ENCODE data around the gene FOXL2NB.

The FOXL2NB gene

DNA sequence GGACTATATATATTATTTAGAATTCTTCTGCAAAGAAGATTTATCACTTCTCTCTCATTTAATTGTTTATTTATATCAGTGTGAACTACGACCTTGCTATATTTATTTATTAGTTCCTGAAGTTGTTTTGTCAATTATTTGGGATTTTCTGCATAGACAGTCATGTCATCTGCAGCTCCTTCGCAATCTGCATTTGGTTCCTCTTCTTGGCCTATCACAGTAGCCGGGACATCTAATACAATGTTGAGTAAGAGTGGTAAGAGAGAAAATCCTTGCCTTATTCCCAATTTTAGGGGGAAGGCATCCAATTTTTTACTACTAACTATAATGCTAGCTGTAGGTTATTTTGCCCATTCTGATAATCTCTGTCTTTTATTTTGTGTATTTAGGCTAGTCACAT, 39.5 kb upstream of the FOXL2NB start:
- H3K4me2 ChIP-seq (ENCODE audit: insufficient read depth, low read length) = no peak overlapping the region
- H3K4me3 ChIP-seq (ENCODE audit: low read depth in 1 of 2, low read length in 2 of 2) = no peak overlapping the region
- no peaks in the 10 kb centered on the region for H3K27me3 ChIP-seq (ENCODE audit: insufficient read depth, low read length, poor library complexity)
- no peaks in the 10 kb centered on the region for H3K4me1 ChIP-seq (ENCODE audit: insufficient read depth, low read length)
- no peaks in the 10 kb centered on the region for H3K36me3 ChIP-seq (ENCODE audit: insufficient read depth, low read length)
- no peaks in the 10 kb centered on the region for H4K20me1 ChIP-seq (ENCODE audit: insufficient read depth, low read length)
- no peaks in the 10 kb centered on the region for H3K79me2 ChIP-seq (ENCODE audit: insufficient read depth, low read length)
- no peaks in the 10 kb centered on the region for H3K9me3 ChIP-seq (ENCODE audit: insufficient read depth, low read length, severe bottlenecking)
- no peak overlapping the region for H3K27ac ChIP-seq (ENCODE audit: low read length)
- TF ChIP-seq, protein P1, sequence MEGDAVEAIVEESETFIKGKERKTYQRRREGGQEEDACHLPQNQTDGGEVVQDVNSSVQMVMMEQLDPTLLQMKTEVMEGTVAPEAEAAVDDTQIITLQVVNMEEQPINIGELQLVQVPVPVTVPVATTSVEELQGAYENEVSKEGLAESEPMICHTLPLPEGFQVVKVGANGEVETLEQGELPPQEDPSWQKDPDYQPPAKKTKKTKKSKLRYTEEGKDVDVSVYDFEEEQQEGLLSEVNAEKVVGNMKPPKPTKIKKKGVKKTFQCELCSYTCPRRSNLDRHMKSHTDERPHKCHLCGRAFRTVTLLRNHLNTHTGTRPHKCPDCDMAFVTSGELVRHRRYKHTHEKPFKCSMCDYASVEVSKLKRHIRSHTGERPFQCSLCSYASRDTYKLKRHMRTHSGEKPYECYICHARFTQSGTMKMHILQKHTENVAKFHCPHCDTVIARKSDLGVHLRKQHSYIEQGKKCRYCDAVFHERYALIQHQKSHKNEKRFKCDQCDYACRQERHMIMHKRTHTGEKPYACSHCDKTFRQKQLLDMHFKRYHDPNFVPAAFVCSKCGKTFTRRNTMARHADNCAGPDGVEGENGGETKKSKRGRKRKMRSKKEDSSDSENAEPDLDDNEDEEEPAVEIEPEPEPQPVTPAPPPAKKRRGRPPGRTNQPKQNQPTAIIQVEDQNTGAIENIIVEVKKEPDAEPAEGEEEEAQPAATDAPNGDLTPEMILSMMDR (IDR thresholded peaks at IDR 0.05; ENCODE audit: borderline replicate concordance, extremely low read depth, low read length, poor library complexity, severe bottlenecking) = no peak
- no peak for TF ChIP-seq EZH2 (IDR thresholded peaks at IDR 0.05; ENCODE audit: borderline replicate concordance, low read depth, low read length, severe bottlenecking)
- H2AFZ ChIP-seq (ENCODE audit: low read depth, low read length) = no peak overlapping the region
- DNase-seq = no peak
- no peak overlapping the region for H3K9ac ChIP-seq (ENCODE audit: low read depth, low read length)
- ATAC-seq (ENCODE audit: insufficient read depth, low read depth) = no peak

DNA sequence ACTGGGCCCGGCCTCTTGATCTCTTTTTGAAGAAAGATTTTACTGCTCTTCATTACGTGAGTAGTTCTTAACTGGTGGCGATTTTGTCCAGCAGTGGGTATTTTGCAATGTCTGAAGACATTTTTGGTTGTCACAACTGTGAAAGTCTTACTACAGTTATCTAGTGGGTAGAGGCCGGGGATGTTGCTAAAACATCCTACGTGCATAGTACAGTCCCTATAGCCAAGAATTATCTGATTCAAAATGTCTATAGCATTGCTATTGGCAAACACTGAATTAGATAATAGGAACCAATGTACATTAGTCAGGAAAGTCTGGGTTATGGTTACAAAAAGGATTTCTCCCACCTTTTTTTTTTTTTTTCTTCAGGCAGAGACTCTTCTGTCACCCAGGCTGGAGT, 38.2 kb upstream of the FOXL2NB start:
- no peak for ATAC-seq (ENCODE audit: insufficient read depth, low read depth)
- no peak for TF ChIP-seq EZH2 (IDR thresholded peaks at IDR 0.05; ENCODE audit: borderline replicate concordance, low read depth, low read length, severe bottlenecking)
- TF ChIP-seq, protein P1 (IDR thresholded peaks at IDR 0.05; ENCODE audit: borderline replicate concordance, extremely low read depth, low read length, poor library complexity, severe bottlenecking) = no peak
- no peak for DNase-seq
- Histone ChIP-seq H3K9ac (ENCODE audit: low read depth, low read length) (no peak overlapping the region), H3K9me3 (ENCODE audit: insufficient read depth, low read length, severe bottlenecking) (no peaks in the 10 kb centered on the region), H3K27me3 (ENCODE audit: insufficient read depth, low read length, poor library complexity) (no peaks in the 10 kb centered on the region), H3K27ac (ENCODE audit: low read length) (no peak overlapping the region), H3K4me2 (ENCODE audit: insufficient read depth, low read length) (no peak overlapping the region), H4K20me1 (ENCODE audit: insufficient read depth, low read length) (no peaks in the 10 kb centered on the region), H2AFZ (ENCODE audit: low read depth, low read length) (no peak overlapping the region), H3K4me3 (ENCODE audit: low read depth in 1 of 2, low read length in 2 of 2) (no peak overlapping the region), H3K79me2 (ENCODE audit: insufficient read depth, low read length) (no peaks in the 10 kb centered on the region), H3K4me1 (ENCODE audit: insufficient read depth, low read length) (no peaks in the 10 kb centered on the region), H3K36me3 (ENCODE audit: insufficient read depth, low read length) (no peaks in the 10 kb centered on the region)

DNA sequence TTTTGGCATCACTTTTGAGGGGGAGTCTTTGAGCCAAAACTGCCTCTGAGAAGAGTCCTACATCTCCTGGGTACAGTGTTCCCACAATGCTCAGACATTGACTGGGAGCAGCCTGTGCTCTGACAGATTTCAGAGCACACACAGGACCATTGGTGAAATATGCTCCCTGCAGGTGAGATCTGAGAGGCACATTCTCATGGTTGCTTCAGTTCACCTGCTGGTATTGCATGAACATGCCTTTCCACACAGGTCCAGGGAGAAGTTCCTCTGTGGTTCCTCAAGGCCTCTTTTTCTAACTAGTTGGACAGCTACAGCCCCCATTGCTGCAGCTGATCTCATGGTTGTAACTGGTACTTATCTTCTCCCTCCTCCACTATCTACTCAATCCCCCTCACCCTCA, 37.1 kb upstream of the FOXL2NB start:
- H2AFZ ChIP-seq (ENCODE audit: low read depth, low read length) = no peak overlapping the region
- DNase-seq = no peak

More for the DNA sequence above, 37.1 kb upstream of the FOXL2NB start:
- H3K9ac ChIP-seq (ENCODE audit: low read depth, low read length) = no peak overlapping the region
- H3K4me1 ChIP-seq (ENCODE audit: insufficient read depth, low read length) = peaks cover 3% of the 10 kb centered on the region
- H3K9me3 ChIP-seq (ENCODE audit: insufficient read depth, low read length, severe bottlenecking) = no peaks in the 10 kb centered on the region
- H3K27ac ChIP-seq (ENCODE audit: low read length) = no peak overlapping the region
- H4K20me1 ChIP-seq (ENCODE audit: insufficient read depth, low read length) = no peaks in the 10 kb centered on the region
- H3K27me3 ChIP-seq (ENCODE audit: insufficient read depth, low read length, poor library complexity) = no peaks in the 10 kb centered on the region
- H3K36me3 ChIP-seq (ENCODE audit: insufficient read depth, low read length) = no peaks in the 10 kb centered on the region
- no peaks in the 10 kb centered on the region for H3K79me2 ChIP-seq (ENCODE audit: insufficient read depth, low read length)
- ATAC-seq (ENCODE audit: insufficient read depth, low read depth) = no peak
- no peak overlapping the region for H3K4me3 ChIP-seq (ENCODE audit: low read depth in 1 of 2, low read length in 2 of 2)
- H3K4me2 ChIP-seq (ENCODE audit: insufficient read depth, low read length) = no peak overlapping the region
- TF ChIP-seq EZH2 (IDR thresholded peaks at IDR 0.05; ENCODE audit: borderline replicate concordance, low read depth, low read length, severe bottlenecking) = no peak
- TF ChIP-seq, protein P1 (IDR thresholded peaks at IDR 0.05; ENCODE audit: borderline replicate concordance, extremely low read depth, low read length, poor library complexity, severe bottlenecking) = no peak
